ENCODE data around the gene MTCL3.

Gene MTCL3

GRCh38 chr6:127515234-127515793, 3.8 kb downstream of the MTCL3 start:
- DNase-seq (ENCODE audit: low read depth in 2 of 2): peak in 1 of 2 donors; percentile 7

DNA sequence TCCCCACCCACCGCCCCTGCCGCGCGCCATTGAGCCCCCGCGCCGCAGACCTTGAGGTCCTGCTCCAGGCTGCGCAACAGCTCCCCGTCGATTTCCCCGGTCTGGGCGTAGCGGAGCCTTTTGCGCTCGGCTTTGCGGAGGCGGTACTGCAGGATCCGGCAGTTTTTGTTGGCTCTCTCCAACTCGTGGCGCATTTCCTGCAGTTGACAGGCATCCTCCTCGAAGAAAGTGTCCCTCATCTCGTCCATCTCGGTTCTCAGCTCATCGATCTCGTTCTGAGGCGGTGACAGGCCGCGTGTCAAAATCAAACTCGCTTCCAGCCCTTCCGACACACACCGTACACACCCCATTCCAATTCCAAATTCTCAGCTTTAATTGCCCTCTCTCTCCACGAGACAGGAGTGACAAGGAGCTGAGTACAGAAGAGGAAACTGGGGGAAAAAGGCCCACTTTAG, 4.3 kb downstream of the MTCL3 start:
- peak; percentile 30 to 49 for DNase-seq (ENCODE audit: low read depth in 2 of 2)

DNA sequence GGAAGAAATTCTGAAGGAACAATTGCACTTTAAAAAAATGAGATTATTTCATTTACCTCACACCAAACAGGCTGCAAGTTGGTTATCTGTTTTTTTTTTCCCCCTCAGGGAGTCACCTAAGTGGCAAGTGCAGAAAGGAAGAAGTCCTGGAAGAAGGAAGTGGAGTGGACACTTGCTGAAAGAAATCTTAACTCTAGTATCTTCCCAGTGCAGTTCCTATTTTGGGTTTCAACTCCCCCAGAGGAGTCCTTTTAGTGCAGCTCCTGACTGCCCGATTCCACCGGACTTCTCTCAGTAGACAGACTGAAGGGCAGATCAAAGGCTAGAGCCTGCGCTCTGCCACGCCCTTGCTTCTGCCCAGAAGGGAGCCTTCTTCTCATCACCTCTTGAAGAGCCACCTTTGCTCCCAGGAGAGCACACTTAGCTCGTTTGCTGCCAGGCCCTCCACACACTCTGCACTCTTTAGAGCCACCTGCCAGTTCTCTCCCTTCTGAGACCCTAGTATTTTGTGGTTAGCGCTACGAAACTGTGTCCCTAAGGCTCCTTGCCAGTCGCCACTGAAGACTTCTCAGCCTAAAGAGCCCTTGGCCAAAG, 4.9 kb downstream of the MTCL3 start:
- no peak for DNase-seq (ENCODE audit: low read depth in 2 of 2)

DNA sequence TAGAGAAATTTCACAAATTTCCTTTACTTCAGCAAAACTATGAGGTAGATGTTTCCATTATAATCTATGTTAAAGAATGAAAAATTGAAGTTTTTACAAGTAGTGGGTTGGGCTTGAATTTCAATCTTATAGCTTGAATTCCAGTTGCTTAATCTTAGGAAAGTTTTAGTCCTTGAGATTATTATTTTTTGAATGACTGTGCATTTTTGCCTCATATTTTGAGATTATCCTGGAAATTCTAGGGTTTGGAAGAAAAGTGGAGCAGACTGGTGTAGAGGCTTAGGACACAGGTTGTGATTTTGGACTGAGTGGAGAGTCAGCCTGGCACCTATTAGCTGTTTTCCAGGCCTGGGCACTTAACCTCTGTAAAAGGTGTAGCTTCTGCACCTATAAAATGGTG, 5.7 kb downstream of the MTCL3 start:
- DNase-seq (ENCODE audit: low read depth in 2 of 2): no peak

DNA sequence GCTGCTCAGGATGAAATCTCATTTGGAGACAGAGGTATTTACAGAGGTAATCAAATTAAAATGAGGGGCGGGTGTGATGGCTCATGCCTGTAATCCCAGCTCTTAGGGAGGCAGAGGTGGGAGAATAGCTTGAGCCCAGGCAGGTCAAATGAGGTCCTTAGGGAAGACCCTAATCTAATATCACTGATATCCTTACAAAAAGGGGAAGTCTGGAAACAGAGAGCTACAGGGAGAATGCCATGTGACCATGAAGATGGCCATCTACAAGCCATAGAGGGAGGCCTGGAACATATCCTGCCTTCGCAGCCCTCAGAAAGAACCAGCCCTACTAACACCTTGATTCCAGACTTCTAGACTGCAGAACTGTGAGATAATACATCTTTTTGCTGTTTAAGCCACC, 8.3 kb downstream of the MTCL3 start:
- no peak for DNase-seq (ENCODE audit: low read depth in 2 of 2)

GRCh38 chr6:127506894-127507293, 12.2 kb downstream of the MTCL3 start:
- DNase-seq (ENCODE audit: low read depth in 2 of 2): no peak

DNA sequence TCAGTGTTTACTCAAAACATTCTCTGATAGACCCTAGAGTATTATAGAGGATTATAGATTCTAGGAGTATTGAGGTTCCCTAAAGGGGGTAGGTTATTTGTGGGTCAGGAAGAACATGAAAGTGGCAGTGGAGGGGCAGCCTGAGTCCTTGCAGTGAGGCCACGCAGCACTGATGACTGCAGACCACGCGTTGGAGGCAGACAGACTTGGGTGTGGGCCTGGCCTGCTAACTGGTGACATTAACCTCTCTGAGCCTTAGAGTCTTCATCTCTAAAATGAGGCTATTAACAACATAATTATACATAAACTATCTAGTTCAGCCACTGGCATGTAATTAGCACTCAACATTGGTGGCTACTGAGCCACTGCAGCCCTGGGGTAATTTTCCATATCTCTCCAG, 16.1 kb downstream of the MTCL3 start:
- DNase-seq (ENCODE audit: low read depth in 2 of 2): no peak

DNA sequence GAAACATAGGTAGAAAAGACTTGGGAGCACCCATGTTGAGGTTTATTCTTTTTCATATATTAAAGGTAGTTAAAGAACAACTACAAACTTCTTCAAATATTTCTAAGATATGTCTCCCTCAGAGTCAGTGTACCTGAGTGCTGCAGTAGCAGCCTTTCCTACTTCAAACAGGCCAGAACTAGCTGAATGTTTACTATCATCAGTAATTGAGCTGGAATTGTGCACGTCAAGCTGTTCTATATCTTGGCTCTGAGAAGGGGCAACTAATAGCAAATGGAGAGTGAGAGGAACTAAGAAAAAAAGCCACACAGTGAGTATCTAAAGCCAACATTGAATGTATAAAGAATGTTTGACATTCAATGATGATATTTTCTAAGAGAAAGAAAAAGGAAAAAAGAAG, 21.7 kb downstream of the MTCL3 start:
- no peak for DNase-seq (ENCODE audit: low read depth in 2 of 2)

- no peak for DNase-seq (ENCODE audit: low read depth in 2 of 2)
Observed at GRCh38 chr6:127496471-127496870, 22.7 kb downstream of the MTCL3 start.

DNA sequence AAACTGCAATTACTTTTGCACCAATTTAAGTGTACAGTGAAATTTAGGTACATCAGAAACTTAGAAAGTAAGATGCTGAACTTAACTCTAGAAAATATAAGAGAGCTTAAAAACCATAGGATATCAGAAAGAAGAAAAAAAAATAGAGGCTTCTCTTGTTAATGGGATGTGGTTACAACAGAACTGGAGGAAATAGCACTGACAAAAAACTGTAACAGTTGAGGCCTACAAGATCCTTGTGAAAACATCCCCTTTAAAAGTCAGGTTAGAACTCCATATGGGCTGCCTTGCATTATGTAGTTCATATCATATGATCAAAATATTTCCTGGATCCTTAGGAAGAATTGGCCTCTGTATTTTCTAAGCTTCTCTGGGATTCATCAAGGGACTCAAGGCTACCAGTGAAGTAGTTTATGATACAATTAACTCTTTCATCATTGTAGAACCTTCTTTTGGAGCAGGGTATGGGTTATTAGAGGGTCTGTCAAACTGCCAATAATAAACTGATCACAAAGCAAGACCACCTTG, 24.8 kb downstream of the MTCL3 start:
- no peak for DNase-seq (ENCODE audit: low read depth in 2 of 2)

GRCh38 chr6:127489248-127489647, 29.9 kb downstream of the MTCL3 start:
- DNase-seq (ENCODE audit: low read depth in 2 of 2): no peak

GRCh38 chr6:127486934-127487333, 32.2 kb downstream of the MTCL3 start:
- DNase-seq (ENCODE audit: low read depth in 2 of 2): no peak

DNA sequence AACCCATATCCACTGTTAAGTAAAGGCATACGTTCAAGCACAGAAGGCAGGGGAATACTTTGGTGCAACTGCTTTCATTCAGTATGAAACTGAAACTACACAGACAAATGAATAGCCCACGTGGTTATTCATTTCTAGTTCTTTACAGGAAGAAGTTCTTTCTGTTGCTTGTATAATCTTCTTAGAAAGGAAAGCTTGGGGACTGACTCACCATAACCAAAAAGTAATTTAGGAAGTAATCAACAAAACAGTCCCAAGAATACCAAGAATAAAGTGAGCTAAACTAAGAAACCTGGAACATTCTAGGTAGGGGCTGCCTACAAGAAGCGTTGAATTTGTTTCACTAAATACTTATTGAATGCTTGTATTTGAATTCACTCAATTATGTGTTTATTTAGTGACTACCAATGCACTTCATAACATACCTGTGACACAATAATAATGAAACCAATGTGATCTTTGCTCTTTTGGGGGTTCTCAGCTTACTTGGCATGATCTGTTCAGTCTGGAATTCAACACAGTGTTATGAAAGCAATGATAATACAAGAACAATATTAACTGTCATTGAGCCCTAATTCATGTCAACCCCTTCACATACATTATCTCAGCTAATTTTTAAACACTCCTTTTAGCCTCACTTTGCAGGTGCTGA, 34.8 kb downstream of the MTCL3 start:
- no peak for DNase-seq (ENCODE audit: low read depth in 2 of 2)

DNA sequence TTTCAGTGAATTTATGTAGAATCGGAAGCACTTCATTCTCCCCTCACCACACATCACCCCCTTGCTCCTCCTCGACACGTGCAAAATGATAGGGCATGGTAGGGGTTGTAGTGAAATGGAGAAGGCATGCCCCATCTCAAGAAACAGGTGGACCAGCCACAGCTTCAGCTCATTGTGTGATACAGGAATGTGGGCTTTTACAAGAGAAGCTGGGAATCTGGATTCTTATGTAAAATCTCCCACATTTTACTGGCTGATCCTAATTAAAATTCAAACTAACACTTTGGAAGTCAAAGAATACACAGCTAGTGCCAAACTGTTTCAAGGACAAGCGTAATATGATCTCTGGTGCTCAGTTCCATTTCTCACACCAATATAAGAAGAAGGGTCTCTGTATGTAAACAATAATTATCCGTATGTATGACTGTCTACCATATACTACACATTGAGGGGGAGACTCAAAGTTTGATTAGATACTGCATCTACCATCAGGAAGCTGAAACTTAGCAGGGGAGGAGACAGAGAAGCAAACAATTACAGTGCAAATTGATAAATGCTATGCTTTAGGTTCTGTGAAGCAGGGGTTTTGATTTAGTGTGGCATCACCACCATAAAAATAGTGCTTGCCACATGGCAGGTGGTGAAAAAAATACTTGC, 35.6 kb downstream of the MTCL3 start:
- no peak for DNase-seq (ENCODE audit: low read depth in 2 of 2)

DNA sequence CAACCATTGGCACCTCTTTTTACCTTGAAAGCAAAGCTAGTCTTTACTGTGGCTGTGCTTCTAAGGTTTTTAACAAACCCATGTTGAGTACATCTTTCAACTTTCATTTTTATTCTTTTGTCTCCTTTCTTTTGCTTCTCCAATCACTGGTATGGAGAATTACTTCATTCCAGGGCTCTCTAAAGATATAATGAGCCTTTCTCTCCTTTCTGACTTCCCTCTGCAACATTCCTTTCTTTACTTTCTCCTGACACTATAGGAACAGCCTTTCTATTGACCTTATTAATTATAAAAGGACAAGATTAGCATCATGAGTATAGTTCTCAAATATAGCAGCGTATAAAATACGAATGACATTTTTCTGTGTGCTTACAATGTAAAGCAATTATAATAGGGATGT, 36.8 kb downstream of the MTCL3 start:
- DNase-seq (ENCODE audit: low read depth in 2 of 2): no peak

GRCh38 chr6:127481628-127482027, 37.5 kb downstream of the MTCL3 start:
- DNase-seq (ENCODE audit: low read depth in 2 of 2): no peak

DNA sequence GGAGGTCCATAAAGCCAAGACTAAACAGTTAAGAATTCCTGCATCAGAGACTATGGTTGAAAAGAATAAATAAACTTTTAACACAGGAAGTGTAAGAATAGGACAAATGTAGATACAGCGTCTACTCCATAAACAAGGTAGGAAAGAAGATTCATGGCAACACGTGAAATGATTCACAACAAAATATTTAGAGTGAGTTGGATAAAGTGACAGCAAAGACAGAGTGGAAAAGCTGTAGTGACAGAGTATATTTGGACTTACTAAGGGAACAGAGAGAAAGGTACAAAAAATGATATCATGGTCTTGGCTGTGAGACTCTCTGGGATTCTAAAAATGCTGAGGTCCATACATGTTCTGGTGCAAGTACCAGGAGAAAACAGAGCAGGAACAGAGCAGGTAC, 38.0 kb downstream of the MTCL3 start:
- DNase-seq (ENCODE audit: low read depth in 2 of 2): no peak

- DNase-seq (ENCODE audit: low read depth in 2 of 2): no peak
Observed at GRCh38 chr6:127477658-127478057, 41.5 kb downstream of the MTCL3 start.

GRCh38 chr6:127475823-127476176, 43.3 kb downstream of the MTCL3 start:
- DNase-seq (ENCODE audit: low read depth in 2 of 2): no peak

DNA sequence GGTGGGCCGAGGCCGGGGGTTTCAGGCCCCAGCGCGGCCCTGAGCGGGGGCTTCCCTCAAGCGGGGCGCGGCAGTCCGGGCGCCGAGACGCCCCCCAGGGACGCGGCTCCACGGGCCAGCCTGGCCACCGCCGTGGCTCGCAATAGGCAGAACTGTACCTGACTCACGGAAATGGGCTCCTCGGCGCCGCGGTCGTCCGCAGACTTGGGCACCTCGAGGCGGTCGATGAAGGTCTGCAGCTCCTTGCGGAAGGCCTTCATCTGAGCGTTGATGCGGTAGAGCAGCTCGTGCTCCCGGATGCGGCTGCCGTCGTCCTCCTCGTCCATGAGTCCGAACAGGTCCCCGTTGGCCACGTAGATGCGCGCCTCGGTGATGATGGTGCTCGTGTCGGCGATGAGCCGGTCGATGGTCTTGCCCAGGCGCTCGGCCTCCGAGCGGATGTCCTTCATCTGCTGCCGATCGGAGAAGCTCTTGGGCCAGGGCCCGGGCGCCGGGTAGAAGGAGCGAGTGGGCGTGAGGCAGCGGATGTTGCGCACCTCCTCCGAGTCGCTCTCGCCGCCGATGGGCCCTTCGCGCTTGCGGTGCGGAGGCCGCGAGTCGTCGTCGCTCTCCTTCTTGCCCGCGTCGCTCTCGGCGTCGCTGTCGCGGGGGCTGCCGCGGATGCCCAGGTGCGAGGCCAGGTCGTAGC, 43.9 kb downstream of the MTCL3 start:
- DNase-seq (ENCODE audit: low read depth in 2 of 2): no peak

GRCh38 chr6:127471379-127472255, 47.5 kb downstream of the MTCL3 start:
- no peak for DNase-seq (ENCODE audit: low read depth in 2 of 2)

Measured in stimulated activated CD4-positive, alpha-beta T cell treated with anti-CD3 and anti-CD28 coated beads, Interleukin-4, amount 100 ng/mL, for 48 hours (primary cell).